Dermis blood vessel endothelial cell (primary cell): ENCODE measurements around the gene AKAP4. TPM values are rescaled to one million over a fixed set of nuclear protein-coding genes. Genes with fewer than 3 reads are reported as not detected.

ENCODE experiments used
- total RNA-seq: library from RNA; depleted of rRNA; stranded (reverse); fragments of >200 nt; gene quantifications from 2 replicates; pipeline ENCODE4 v1.2.3, GENCODE V29; 2014

Gene AKAP4
- total RNA-seq, 1 donor from 2014 or later, result not detected

Other genes with a start within 250 kb of the AKAP4 start
- 0.88 TPM in 1 of 2 replicates, not detected in the other for gene CCNB3, start 3.8 kb upstream of the AKAP4 start, total RNA-seq